HG03521 (cell line): ENCODE results near the gene GOLGA1.
"Not testable (repeated sequence)": the region's sequence is repeated elsewhere in the genome, so short reads cannot be mapped to it uniquely, and the experiment has no call there.

Source experiments
- ATAC-seq: cut with Tn5 transposase; IDR thresholded peaks from one replicate; pipeline ENCODE4 v1.9.1; 2021; ENCODE audit warnings: mild to moderate bottlenecking, moderate library complexity; ENCODE audit not compliant: unreplicated experiment

Gene GOLGA1

GRCh38 chr9:124861342-124862229, 79.3 kb downstream of the GOLGA1 start, which contains the start of the genes ARPC5L and RPL35:
Gene ARPC5L, plus strand, starts transcription at chr9:124862130. Its CDS starts 7,161 bp downstream, at chr9:124869291.
Gene RPL35, minus strand, starts transcription at chr9:124861957. Its CDS starts 45 bp downstream, at chr9:124861912.
- ATAC-seq, result peak; percentile 90

GRCh38 chr9:124860582-124861341, 80.1 kb downstream of the GOLGA1 start:
- ATAC-seq, result no peak

- ATAC-seq, result no peak
Measured at GRCh38 chr9:124859803-124860581, 80.9 kb downstream of the GOLGA1 start.

GRCh38 chr9:124858330-124859046, 82.4 kb downstream of the GOLGA1 start:
- no peak for ATAC-seq

- ATAC-seq, result no peak
Measured at GRCh38 chr9:124857533-124858162, 83.2 kb downstream of the GOLGA1 start.

GRCh38 chr9:124855944-124856765, 84.7 kb downstream of the GOLGA1 start:
- ATAC-seq, result no peak

GRCh38 chr9:124855566-124855943, 85.3 kb downstream of the GOLGA1 start:
- ATAC-seq, result no peak

GRCh38 chr9:124854822-124855221, 86.1 kb downstream of the GOLGA1 start:
- no peak for ATAC-seq

- ATAC-seq, result no peak
Measured at GRCh38 chr9:124854161-124854560, 86.7 kb downstream of the GOLGA1 start.

GRCh38 chr9:124853605-124854143, 87.2 kb downstream of the GOLGA1 start:
- ATAC-seq, result no peak

- peak; percentile 64 for ATAC-seq
Measured at GRCh38 chr9:124852829-124853531, 87.9 kb downstream of the GOLGA1 start, which contains the start of gene WDR38. Gene WDR38, plus strand, starts transcription at chr9:124853460. Its CDS starts 72 bp downstream, at chr9:124853532.

GRCh38 chr9:124852121-124852828, 88.6 kb downstream of the GOLGA1 start:
- no peak for ATAC-seq

- ATAC-seq, result no peak
Measured at GRCh38 chr9:124849801-124850200, 91.1 kb downstream of the GOLGA1 start.

GRCh38 chr9:124846969-124847368, 93.9 kb downstream of the GOLGA1 start:
- ATAC-seq, result no peak

GRCh38 chr9:124846467-124846866, 94.4 kb downstream of the GOLGA1 start:
- not testable (repeated sequence) for ATAC-seq

- no peak for ATAC-seq
Measured at GRCh38 chr9:124844291-124844690, 96.6 kb downstream of the GOLGA1 start.

- ATAC-seq, result no peak
Measured at GRCh38 chr9:124843456-124844034, 97.3 kb downstream of the GOLGA1 start.
